Measurements from ENCODE around the gene LY6G6C. TPM values are rescaled to one million over a fixed set of nuclear protein-coding genes. Genes with fewer than 3 reads are reported as not detected.
A peak's percentile ranks its signal among the peaks of the same experiment; 100 is the strongest.

The LY6G6C gene
- total RNA-seq, 2 experiments from 2014 or later = not detected

DNA sequence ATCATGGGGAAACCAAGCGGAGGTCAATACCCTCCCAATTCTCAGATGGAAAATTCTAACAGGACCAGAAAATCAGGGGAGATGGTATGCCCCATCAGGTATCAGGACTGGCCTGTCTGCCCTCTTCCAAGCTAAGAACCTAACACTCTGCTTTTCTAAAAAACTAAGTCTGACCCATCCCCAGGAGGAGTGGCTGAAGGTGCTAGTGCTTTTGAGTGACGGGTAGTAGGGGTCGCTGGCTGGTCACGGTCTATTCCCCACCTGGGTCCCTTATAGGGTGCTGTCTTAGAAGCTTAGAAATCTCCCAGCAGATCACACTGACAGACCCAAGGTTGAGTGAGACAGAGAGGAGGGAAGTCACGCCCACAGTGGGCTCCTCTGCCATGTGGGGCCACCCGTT is 28.0 kb downstream of the LY6G6C start:
- TF ChIP-seq, protein P1, sequence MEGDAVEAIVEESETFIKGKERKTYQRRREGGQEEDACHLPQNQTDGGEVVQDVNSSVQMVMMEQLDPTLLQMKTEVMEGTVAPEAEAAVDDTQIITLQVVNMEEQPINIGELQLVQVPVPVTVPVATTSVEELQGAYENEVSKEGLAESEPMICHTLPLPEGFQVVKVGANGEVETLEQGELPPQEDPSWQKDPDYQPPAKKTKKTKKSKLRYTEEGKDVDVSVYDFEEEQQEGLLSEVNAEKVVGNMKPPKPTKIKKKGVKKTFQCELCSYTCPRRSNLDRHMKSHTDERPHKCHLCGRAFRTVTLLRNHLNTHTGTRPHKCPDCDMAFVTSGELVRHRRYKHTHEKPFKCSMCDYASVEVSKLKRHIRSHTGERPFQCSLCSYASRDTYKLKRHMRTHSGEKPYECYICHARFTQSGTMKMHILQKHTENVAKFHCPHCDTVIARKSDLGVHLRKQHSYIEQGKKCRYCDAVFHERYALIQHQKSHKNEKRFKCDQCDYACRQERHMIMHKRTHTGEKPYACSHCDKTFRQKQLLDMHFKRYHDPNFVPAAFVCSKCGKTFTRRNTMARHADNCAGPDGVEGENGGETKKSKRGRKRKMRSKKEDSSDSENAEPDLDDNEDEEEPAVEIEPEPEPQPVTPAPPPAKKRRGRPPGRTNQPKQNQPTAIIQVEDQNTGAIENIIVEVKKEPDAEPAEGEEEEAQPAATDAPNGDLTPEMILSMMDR (IDR thresholded peaks at IDR 0.05) = no peak
- ChIA-PET POLR2A (no interaction called here), CTCF (interaction anchor here (1.8 kb wide), 1 partner anchor 95 kb away, joined by 5 read pairs; no protein-coding TSS in a partner anchor)
- Mint-ChIP-seq H3K4me3 (no peak overlapping the region), H3K27me3 (no peaks in the 10 kb centered on the region), H3K4me1 (ENCODE audit: low read depth) (peaks cover 13% of the 10 kb centered on the region), H3K36me3 (ENCODE audit: low read depth) (peaks cover 86% of the 10 kb centered on the region), H3K9me3 (no peaks in the 10 kb centered on the region), H3K27ac (peak overlapping the region; percentile 27)
- Histone ChIP-seq H3K27ac (ENCODE audit: low read depth in 1 of 2, low read length in 2 of 2) (no peak overlapping the region), H3K36me3 (ENCODE audit: insufficient read depth, low read length) (peaks cover 80% of the 10 kb centered on the region), H3K4me1 (ENCODE audit: insufficient read depth, low read length) (peaks cover under 1% of the 10 kb centered on the region), H3K27me3 (ENCODE audit: control insufficient read depth in 1 of 2, insufficient read depth in 2 of 2, low read length in 2 of 2) (no peaks in the 10 kb centered on the region), H3K9me3 (ENCODE audit: control insufficient read depth in 1 of 2, insufficient read depth in 1 of 2, low read length in 2 of 2) (no peaks in the 10 kb centered on the region), H3K4me3 (ENCODE audit: low read length) (no peak overlapping the region)
- intact Hi-C loops (cut with DNase I, micrococcal nuclease) = no loop called here
- DNase-seq (no peak), ATAC-seq (ENCODE audit: poor library complexity) (no peak)

DNA sequence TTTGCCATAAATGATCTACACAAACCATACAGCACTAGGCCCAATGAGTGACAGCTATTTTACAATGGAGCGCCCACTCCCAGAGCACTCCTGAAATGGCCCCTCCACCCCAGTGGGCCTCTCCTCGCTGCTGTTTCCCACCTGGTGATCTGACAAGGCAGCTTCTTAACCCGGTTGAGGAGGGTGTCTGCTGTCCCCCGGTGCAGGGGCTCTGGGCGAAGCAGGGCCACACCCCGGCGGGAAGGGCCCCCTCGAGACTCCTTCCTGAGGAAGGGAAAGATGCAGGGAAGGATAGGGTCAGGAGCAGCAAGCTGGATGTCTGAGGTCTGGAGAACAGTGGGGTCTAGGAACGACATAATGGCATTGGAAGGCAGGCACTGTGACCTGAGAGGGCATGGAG is 28.7 kb downstream of the LY6G6C start:
- Mint-ChIP-seq H3K4me1 (ENCODE audit: low read depth) (peaks cover 10% of the 10 kb centered on the region), H3K27ac (peak overlapping the region; percentile 27), H3K9me3 (no peaks in the 10 kb centered on the region), H3K27me3 (no peaks in the 10 kb centered on the region), H3K36me3 (ENCODE audit: low read depth) (peaks cover 88% of the 10 kb centered on the region), H3K4me3 (no peak overlapping the region)
- Histone ChIP-seq H3K27me3 (ENCODE audit: control insufficient read depth in 1 of 2, insufficient read depth in 2 of 2, low read length in 2 of 2) (no peaks in the 10 kb centered on the region), H3K27ac (ENCODE audit: low read depth in 1 of 2, low read length in 2 of 2) (no peak overlapping the region), H3K4me1 (ENCODE audit: insufficient read depth, low read length) (no peaks in the 10 kb centered on the region), H3K9me3 (ENCODE audit: control insufficient read depth in 1 of 2, insufficient read depth in 1 of 2, low read length in 2 of 2) (no peaks in the 10 kb centered on the region), H3K36me3 (ENCODE audit: insufficient read depth, low read length) (peaks cover 86% of the 10 kb centered on the region), H3K4me3 (ENCODE audit: low read length) (no peak overlapping the region)
- intact Hi-C loops (cut with DNase I, micrococcal nuclease) = no loop called here
- DNase-seq (no peak), ATAC-seq (ENCODE audit: poor library complexity) (no peak)
- CTCF ChIA-PET = interaction anchor here (1.8 kb wide), 1 partner anchor 94 kb away, joined by 5 read pairs; no protein-coding TSS in a partner anchor
- TF ChIP-seq, protein P1 (IDR thresholded peaks at IDR 0.05) = no peak
- POLR2A ChIA-PET = interaction anchor here (0.5 kb wide), 1 partner anchor 206 kb away, joined by 3 read pairs; no protein-coding TSS in a partner anchor

DNA sequence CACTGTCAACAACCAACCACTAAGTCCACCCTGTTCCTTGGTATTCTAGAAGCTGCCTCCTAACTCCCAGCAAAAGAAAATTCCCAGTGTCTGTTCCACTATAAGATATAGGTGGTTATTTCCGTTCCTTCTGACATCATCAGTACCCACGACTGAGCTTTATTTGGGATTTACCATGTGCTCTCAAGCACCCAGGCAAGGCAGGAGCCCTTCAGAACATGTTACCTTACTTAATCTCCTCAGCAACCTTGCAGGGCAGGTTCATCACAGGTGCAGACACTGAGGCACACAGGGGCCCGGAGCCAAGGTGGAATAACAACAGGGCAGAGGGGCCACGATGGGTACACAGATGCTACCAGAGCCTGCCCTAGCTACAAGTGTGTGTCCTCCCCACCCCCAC is 29.2 kb downstream of the LY6G6C start:
- intact Hi-C loops (cut with DNase I, micrococcal nuclease) = no loop called here
- peaks cover 86% of the 10 kb centered on the region for H3K36me3 ChIP-seq (ENCODE audit: insufficient read depth, low read length)
- DNase-seq (no peak), ATAC-seq (ENCODE audit: poor library complexity) (no peak)
- CTCF ChIA-PET = no interaction called here
- POLR2A ChIA-PET = no interaction called here
- Mint-ChIP-seq H3K36me3 (ENCODE audit: low read depth) (peaks cover 88% of the 10 kb centered on the region), H3K4me1 (ENCODE audit: low read depth) (peaks cover 4% of the 10 kb centered on the region), H3K27ac (no peak overlapping the region), H3K4me3 (no peak overlapping the region), H3K9me3 (no peaks in the 10 kb centered on the region), H3K27me3 (no peaks in the 10 kb centered on the region)
- no peaks in the 10 kb centered on the region for H3K27me3 ChIP-seq (ENCODE audit: control insufficient read depth in 1 of 2, insufficient read depth in 2 of 2, low read length in 2 of 2)
- H3K4me3 ChIP-seq (ENCODE audit: low read length) = no peak overlapping the region
- H3K9me3 ChIP-seq (ENCODE audit: control insufficient read depth in 1 of 2, insufficient read depth in 1 of 2, low read length in 2 of 2) = no peaks in the 10 kb centered on the region
- no peaks in the 10 kb centered on the region for H3K4me1 ChIP-seq (ENCODE audit: insufficient read depth, low read length)
- TF ChIP-seq, protein P1 (IDR thresholded peaks at IDR 0.05) = no peak
- H3K27ac ChIP-seq (ENCODE audit: low read depth in 1 of 2, low read length in 2 of 2) = no peak overlapping the region

All from CD4-positive, alpha-beta T cell (primary cell).